NT2/D1 (cell line): ENCODE results near the gene SLCO1A2.
"Not testable (repeated sequence)": the region's sequence is repeated elsewhere in the genome, so short reads cannot be mapped to it uniquely, and the experiment has no call there.

Source experiments
- DNase-seq: peaks from one replicate; pipeline ENCODE4 v3.0.0-alpha.2; 2011; ENCODE audit warnings: low read depth, low spot score
- H3K27me3 ChIP-seq: 2 replicates; pipeline ENCODE4 v1.6.0; 2011; ENCODE audit warnings: mild to moderate bottlenecking; ENCODE audit not compliant: insufficient read length, insufficient read depth
- H3K36me3 ChIP-seq: 2 replicates; pipeline ENCODE4 v1.6.1; 2011; ENCODE audit warnings: mild to moderate bottlenecking, low read length, mixed read lengths; ENCODE audit not compliant: insufficient read depth, insufficient read length
- H3K4me1 ChIP-seq: 2 replicates; pipeline ENCODE4 v1.5.1; 2011; ENCODE audit not compliant: insufficient read depth, insufficient read length
- H3K4me3 ChIP-seq: 2 replicates; pipeline ENCODE4 v1.5.1; 2011; ENCODE audit warnings: low read depth; ENCODE audit not compliant: insufficient read length
- H3K9ac ChIP-seq: 2 replicates; pipeline ENCODE4 v1.6.0; 2011; ENCODE audit warnings: low read depth; ENCODE audit not compliant: insufficient read length
- H3K9me3 ChIP-seq: 2 replicates; pipeline ENCODE4 v1.5.1; 2011; ENCODE audit warnings: mild to moderate bottlenecking, low read length; ENCODE audit not compliant: insufficient read depth
- SUZ12 ChIP-seq: IDR thresholded peaks from 2 replicates; pipeline ENCODE4 v1.6.1; 2011; ENCODE audit not compliant: insufficient read length, insufficient read depth; ENCODE audit errors: extremely low read depth
- YY1 ChIP-seq: IDR thresholded peaks from 2 replicates; pipeline ENCODE4 v1.6.1; 2011; ENCODE audit not compliant: insufficient read length, insufficient read depth
- ZNF274 ChIP-seq: IDR thresholded peaks from 2 replicates; pipeline ENCODE4 v1.6.1; 2011; ENCODE audit warnings: mild to moderate bottlenecking, low read depth, low read length

Gene SLCO1A2

GRCh38 chr12:21334771-21335325 is at the start of gene SLCO1A2:
Gene SLCO1A2 (minus strand): TSS chr12:21334917. CDS start chr12:21334647, 270 bp downstream.
- no peak within 1 kb of the TSS for H3K4me3 ChIP-seq
- H3K36me3 ChIP-seq = peaks cover 4% of the 10 kb centered on the region
- no peaks in the 10 kb centered on the region for H3K4me1 ChIP-seq
- no peak within 1 kb of the TSS for H3K9ac ChIP-seq
- H3K9me3 ChIP-seq = peaks cover 54% of the 10 kb centered on the region
- TF ChIP-seq SUZ12 = no peak
- no peak for TF ChIP-seq ZNF274
- TF ChIP-seq YY1 = no peak
- no peak for DNase-seq
- no peaks in the 10 kb centered on the region for H3K27me3 ChIP-seq

- Histone ChIP-seq H3K36me3 (no peaks in the 10 kb centered on the region), H3K4me1 (no peaks in the 10 kb centered on the region), H3K9ac (no peak overlapping the region), H3K9me3 (no peaks in the 10 kb centered on the region), H3K27me3 (no peaks in the 10 kb centered on the region), H3K4me3 (no peak overlapping the region)
- TF ChIP-seq YY1 = no peak
- TF ChIP-seq ZNF274 = no peak
- TF ChIP-seq SUZ12 = no peak
- no peak for DNase-seq
These were observed 49.5 kb upstream of the SLCO1A2 start for GRCh38 chr12:21384261-21384660.

GRCh38 chr12:21381320-21381719 is 46.6 kb upstream of the SLCO1A2 start:
- not testable (repeated sequence) for H3K4me3 ChIP-seq, H3K9me3 ChIP-seq, H3K4me1 ChIP-seq, DNase-seq, H3K9ac ChIP-seq, H3K27me3 ChIP-seq, H3K36me3 ChIP-seq

- TF ChIP-seq SUZ12 (no peak), ZNF274 (no peak), YY1 (no peak)
- Histone ChIP-seq H3K9ac (no peak overlapping the region), H3K4me3 (no peak overlapping the region), H3K9me3 (no peaks in the 10 kb centered on the region), H3K27me3 (no peaks in the 10 kb centered on the region), H3K4me1 (no peaks in the 10 kb centered on the region), H3K36me3 (no peaks in the 10 kb centered on the region)
- no peak for DNase-seq
These were observed 44.5 kb upstream of the SLCO1A2 start for GRCh38 chr12:21379218-21379617.

- H3K27me3 ChIP-seq = no peaks in the 10 kb centered on the region
- H3K9me3 ChIP-seq = no peaks in the 10 kb centered on the region
- no peaks in the 10 kb centered on the region for H3K36me3 ChIP-seq
- H3K4me3 ChIP-seq = no peak within 1 kb of the TSS
- no peak for TF ChIP-seq YY1
- no peak for TF ChIP-seq SUZ12
- no peak for TF ChIP-seq ZNF274
- no peaks in the 10 kb centered on the region for H3K4me1 ChIP-seq
- H3K9ac ChIP-seq = no peak within 1 kb of the TSS
- DNase-seq = no peak
These were observed 37.9 kb upstream of the SLCO1A2 start, which contains the start of gene IAPP for GRCh38 chr12:21372602-21373001. Gene IAPP (plus strand): TSS chr12:21372902. CDS start chr12:21373352, 450 bp downstream.

GRCh38 chr12:21370845-21371449 is 36.2 kb upstream of the SLCO1A2 start:
- no peaks in the 10 kb centered on the region for H3K4me1 ChIP-seq
- H3K36me3 ChIP-seq = no peaks in the 10 kb centered on the region
- H3K27me3 ChIP-seq = no peaks in the 10 kb centered on the region
- H3K9me3 ChIP-seq = no peaks in the 10 kb centered on the region
- TF ChIP-seq YY1 (no peak), ZNF274 (no peak), SUZ12 (no peak)
- DNase-seq = no peak
- H3K9ac ChIP-seq = no peak overlapping the region
- no peak overlapping the region for H3K4me3 ChIP-seq

- Histone ChIP-seq H3K36me3 (no peaks in the 10 kb centered on the region), H3K27me3 (no peaks in the 10 kb centered on the region), H3K4me1 (no peaks in the 10 kb centered on the region), H3K4me3 (no peak overlapping the region), H3K9ac (no peak overlapping the region), H3K9me3 (no peaks in the 10 kb centered on the region)
- DNase-seq = no peak
- TF ChIP-seq YY1 (no peak), SUZ12 (no peak), ZNF274 (no peak)
These were observed 34.6 kb upstream of the SLCO1A2 start for GRCh38 chr12:21369141-21369980.

- H3K36me3 ChIP-seq, H3K27me3 ChIP-seq, H3K4me1 ChIP-seq, H3K9ac ChIP-seq, H3K4me3 ChIP-seq, DNase-seq: not testable (repeated sequence)
- peaks cover 22% of the 10 kb centered on the region for H3K9me3 ChIP-seq
These were observed 25.9 kb upstream of the SLCO1A2 start for GRCh38 chr12:21360632-21361031.
